Natural killer cell (primary cell): ENCODE results near the gene EPG5. TPM values are rescaled to one million over a fixed set of nuclear protein-coding genes. Genes with fewer than 3 reads are reported as not detected.

Experiments
- ATAC-seq, 3 donors: fragments of 150-1000 bp in 2 of 3; fragments of 200-7000 bp in 1 of 3; cut with Tn5 transposase; 1 replicate in 1 of 3; 2 replicates in 2 of 3; pipeline ENCODE4 v1.10.0; 2021; ENCODE audit warnings: mild to moderate bottlenecking in 2 of 3, moderate library complexity in 2 of 3
- DNase-seq, 2 donors: peaks; one replicate each; pipeline versions ENCODE4 v3.0.0 to v3.0.0-alpha.2; 2013 to 2021; ENCODE audit warnings: mixed read lengths in 1 of 2
- H3K27ac ChIP-seq: one replicate; pipeline ENCODE4 v1.5.1; 2013; ENCODE audit warnings: mild to moderate bottlenecking, low read length
- H3K27me3 ChIP-seq: one replicate; pipeline ENCODE4 v1.6.1; 2013; ENCODE audit warnings: low read length; ENCODE audit not compliant: control insufficient read depth, insufficient read depth
- H3K36me3 ChIP-seq: one replicate; pipeline ENCODE4 v1.6.1; 2013; ENCODE audit warnings: low read length; ENCODE audit not compliant: control insufficient read depth, insufficient read depth
- H3K4me1 ChIP-seq: one replicate; pipeline ENCODE4 v1.6.1; 2013; ENCODE audit warnings: low read length; ENCODE audit not compliant: control insufficient read depth, insufficient read depth
- H3K4me3 ChIP-seq: one replicate; pipeline ENCODE4 v1.5.1; 2013; ENCODE audit warnings: low read length
- H3K9me3 ChIP-seq: one replicate; pipeline ENCODE4 v1.6.1; 2013; ENCODE audit warnings: low read length; ENCODE audit not compliant: control insufficient read depth, insufficient read depth
- H3K27ac Mint-ChIP-seq, 2 donors: one replicate each; pipeline ENCODE4 v1.8.0; 2022; ENCODE audit warnings: mild to moderate bottlenecking in 2 of 2, mixed read lengths in 2 of 2, moderate library complexity in 1 of 2
- H3K27me3 Mint-ChIP-seq, 2 donors: one replicate each; pipeline ENCODE4 v1.8.0; 2022; ENCODE audit warnings: low read depth in 2 of 2, mixed read lengths in 2 of 2
- H3K36me3 Mint-ChIP-seq: one replicate; pipeline ENCODE4 v1.8.0; 2022; ENCODE audit warnings: mixed read lengths
- H3K4me1 Mint-ChIP-seq, 2 donors: one replicate each; pipeline ENCODE4 v1.8.0; 2022; ENCODE audit warnings: mixed read lengths in 2 of 2
- H3K4me3 Mint-ChIP-seq: one replicate; pipeline ENCODE4 v1.8.0; 2022; ENCODE audit warnings: mild to moderate bottlenecking, moderate library complexity, mixed read lengths
- H3K9me3 Mint-ChIP-seq, 2 donors: one replicate each; pipeline ENCODE4 v1.8.0; 2022; ENCODE audit warnings: mixed read lengths in 2 of 2
- CTCF ChIP-seq: fragments of 200-600 bp; IDR thresholded peaks from one replicate; pipeline ENCODE4 v1.8.0; 2022; ENCODE audit warnings: antibody characterized with exemption
- WGBS: methylation state at CpG from one replicate; pipeline ENCODE4 v1.1.7; 2013; ENCODE audit warnings: missing lambda C conversion rate; ENCODE audit not compliant: insufficient coverage; 5-methylcytosine and 5-hydroxymethylcytosine counted together
- intact Hi-C: fragments of 100-400 bp; cut with micrococcal nuclease; formaldehyde crosslinking; loops from one replicate; pipeline ENCODE4 v1.14.2; 2022
- total RNA-seq, 4 donors: library from RNA; stranded (reverse); fragments of 120-200 nt in 1 of 4; gene quantifications; one replicate each; pipeline versions ENCODE4 v1.2.3 to v1.2.4, GENCODE V29; 2013 to 2022

EPG5 gene
- total RNA-seq, 3 donors from 2014 or later (not counting 1 experiment from before 2014, with no cell fraction given) = 81.3 to 133 (median 99.6) TPM

- intact Hi-C loops = no loop called here
- Mint-ChIP-seq H3K36me3 (peaks cover 19% of the 10 kb centered on the region), H3K27ac (no peak overlapping the region), H3K4me3 (no peak overlapping the region), H3K4me1 (peaks cover 0 to 5% of the 10 kb centered on the region in 2 donors), H3K27me3 (peaks cover 19 to 35% of the 10 kb centered on the region in 2 donors), H3K9me3 (peaks cover 0 to 4% of the 10 kb centered on the region in 2 donors)
- Histone ChIP-seq H3K4me1 (no peaks in the 10 kb centered on the region), H3K4me3 (no peak overlapping the region), H3K9me3 (peaks cover 4% of the 10 kb centered on the region), H3K36me3 (no peaks in the 10 kb centered on the region), H3K27me3 (no peaks in the 10 kb centered on the region), H3K27ac (no peak overlapping the region)
- TF ChIP-seq CTCF = no peak
- DNase-seq = no peak
- ATAC-seq = no peak
- 100% methylated on average over 1 of the region's 1 CpG for WGBS
These were observed 165.6 kb downstream of the EPG5 start for GRCh38 chr18:45801416-45802004.

Other genes starting within 250 kb of the EPG5 start
- gene SLC14A1, start 243.1 kb downstream of the EPG5 start, total RNA-seq = 10 to 100 TPM; 21.2 to 51.6 (median 42.2) TPM
- not detected for gene SIGLEC15, start 141.7 kb downstream of the EPG5 start, total RNA-seq
- gene PSTPIP2, start 104.9 kb upstream of the EPG5 start, total RNA-seq = 10 to 100 TPM; 34.7 to 55.0 (median 46.9) TPM
- 100 to 1,000 TPM; 209 to 218 (median 218) TPM for gene ATP5F1A, start 131.0 kb upstream of the EPG5 start, total RNA-seq
- gene HAUS1, start 137.1 kb upstream of the EPG5 start, total RNA-seq = 10 to 100 TPM; 15.2 to 20.8 (median 16.3) TPM